Stimulated activated CD8-positive, alpha-beta memory T cell treated with anti-CD3 and anti-CD28 coated beads, Interleukin-7, amount 100 ng/mL, for 48 hours (primary cell): ENCODE data around the gene SLC49A4.

Experiments used
- DNase-seq, 2 donors: peaks; one replicate each; pipeline ENCODE4 v3.0.0-alpha.2; 2020; ENCODE audit warnings: low read depth in 1 of 2; ENCODE audit errors: extremely low read depth in 1 of 2

The SLC49A4 gene

DNA sequence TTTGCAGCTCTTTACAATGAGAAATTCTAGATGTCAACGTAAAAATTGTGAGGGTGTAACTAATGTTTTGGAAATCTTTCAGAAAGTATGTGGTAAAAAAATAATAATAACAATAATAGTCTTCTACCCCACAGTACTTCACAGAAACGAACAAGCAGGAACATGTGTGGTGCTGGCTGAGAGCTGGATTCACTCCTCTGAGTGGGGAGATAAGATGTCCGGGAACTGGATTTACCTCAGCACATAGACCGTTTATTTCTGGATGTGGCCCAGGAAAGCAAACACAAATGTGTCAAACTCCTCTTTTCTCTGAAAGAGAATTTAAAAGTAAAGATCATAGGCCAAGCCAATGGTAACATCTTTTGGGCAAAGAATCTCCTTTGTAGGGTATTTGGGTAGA is 103.4 kb downstream of the SLC49A4 start:
- DNase-seq, result no peak

DNA sequence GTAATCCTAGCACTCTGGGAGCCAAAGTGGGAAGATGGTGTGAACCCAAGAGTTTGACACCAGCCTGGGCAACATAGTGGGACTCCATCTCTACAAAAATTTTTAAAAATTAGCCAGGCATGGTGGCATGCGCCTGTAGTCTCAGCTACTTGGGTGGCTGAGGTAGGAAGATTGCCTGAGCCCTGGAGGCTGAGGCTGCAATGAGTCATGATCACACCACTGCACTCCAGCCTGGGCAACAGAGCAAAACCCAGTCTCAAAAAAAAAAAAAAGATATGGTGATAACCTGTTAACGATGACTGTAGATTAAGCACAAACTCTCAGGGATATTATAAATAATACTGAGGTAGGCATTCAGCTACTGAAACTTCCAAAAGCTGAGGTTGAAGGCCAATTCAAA is 107.5 kb downstream of the SLC49A4 start:
- DNase-seq, result no peak

DNA sequence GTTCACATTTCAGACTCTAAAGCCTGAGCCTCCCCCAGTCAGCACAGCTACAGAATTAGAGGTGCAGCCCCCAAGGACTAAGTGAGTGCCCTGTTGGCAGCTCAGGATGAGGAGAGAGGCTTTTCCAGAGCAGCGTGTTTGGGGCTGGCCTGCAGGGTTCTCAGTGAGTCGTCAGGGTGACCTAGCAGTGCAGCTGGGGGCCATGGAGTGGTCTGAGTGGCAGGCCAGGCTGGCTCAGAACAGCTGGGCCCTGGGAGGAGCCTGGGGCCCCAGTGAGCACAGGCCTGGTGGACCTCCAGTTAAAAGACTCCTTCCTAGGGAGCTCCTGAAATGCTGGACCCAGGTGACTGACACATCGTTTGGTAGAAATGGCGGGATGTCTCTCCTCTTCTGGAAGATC is 108.3 kb downstream of the SLC49A4 start:
- no peak for DNase-seq

DNA sequence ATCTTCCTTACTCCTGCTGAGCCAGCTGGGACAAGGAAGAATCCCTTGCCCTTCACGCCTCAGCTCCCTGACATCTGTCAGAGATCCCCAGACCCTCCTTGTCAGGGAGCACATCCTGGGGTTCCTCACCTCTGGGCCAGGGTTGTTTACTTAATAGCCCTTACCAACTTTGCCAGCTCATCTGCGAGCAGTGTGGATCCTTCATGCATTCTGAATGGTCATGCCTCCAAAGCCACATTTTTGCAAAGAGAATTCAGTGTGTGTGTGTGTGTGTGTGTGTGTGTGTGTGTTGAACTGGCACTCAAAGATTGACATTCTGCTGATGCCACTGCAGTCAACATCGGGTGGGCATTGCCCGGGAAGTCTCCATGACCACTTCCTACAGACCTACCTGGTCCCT is 112.6 kb downstream of the SLC49A4 start:
- no peak for DNase-seq

DNA sequence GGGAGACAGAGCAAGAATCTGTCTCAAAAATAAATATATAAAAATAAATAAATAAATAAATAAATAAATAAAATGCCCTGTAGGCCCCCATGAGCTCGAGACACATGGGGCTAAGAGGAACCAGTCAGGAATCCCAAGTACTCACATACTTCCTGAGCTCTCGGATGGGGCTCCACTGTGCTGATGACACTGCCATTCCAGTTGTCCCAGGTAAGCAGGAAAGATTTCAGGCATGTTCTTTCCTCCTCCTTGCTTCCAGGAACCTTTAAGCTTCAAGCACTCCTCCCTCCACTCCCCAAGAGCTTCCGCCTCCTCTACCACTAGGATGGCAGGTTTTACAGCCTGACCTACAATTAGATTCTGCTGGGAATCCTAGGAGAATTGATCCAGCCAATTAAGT is 113.4 kb downstream of the SLC49A4 start:
- DNase-seq, result no peak

DNA sequence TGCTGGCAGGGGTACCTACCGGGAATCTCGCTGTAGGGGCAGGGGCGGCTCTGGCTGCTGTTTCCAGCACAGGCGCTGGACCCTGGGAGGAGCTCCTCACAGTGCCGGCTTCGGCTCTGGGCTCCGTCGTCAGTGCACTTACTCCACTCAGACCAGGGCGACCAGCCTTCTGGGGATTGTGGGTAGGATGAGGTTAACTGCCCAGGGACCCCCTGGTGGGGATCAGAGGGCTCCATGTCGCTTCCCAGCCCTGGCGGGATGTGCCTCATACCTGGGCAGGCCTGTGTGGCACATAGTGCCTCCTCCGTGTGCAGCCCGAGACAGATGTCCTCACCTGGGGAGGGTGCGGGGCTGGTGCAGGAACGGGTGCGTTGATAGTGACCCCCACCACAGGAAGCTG is 117.0 kb downstream of the SLC49A4 start:
- DNase-seq, result no peak

DNA sequence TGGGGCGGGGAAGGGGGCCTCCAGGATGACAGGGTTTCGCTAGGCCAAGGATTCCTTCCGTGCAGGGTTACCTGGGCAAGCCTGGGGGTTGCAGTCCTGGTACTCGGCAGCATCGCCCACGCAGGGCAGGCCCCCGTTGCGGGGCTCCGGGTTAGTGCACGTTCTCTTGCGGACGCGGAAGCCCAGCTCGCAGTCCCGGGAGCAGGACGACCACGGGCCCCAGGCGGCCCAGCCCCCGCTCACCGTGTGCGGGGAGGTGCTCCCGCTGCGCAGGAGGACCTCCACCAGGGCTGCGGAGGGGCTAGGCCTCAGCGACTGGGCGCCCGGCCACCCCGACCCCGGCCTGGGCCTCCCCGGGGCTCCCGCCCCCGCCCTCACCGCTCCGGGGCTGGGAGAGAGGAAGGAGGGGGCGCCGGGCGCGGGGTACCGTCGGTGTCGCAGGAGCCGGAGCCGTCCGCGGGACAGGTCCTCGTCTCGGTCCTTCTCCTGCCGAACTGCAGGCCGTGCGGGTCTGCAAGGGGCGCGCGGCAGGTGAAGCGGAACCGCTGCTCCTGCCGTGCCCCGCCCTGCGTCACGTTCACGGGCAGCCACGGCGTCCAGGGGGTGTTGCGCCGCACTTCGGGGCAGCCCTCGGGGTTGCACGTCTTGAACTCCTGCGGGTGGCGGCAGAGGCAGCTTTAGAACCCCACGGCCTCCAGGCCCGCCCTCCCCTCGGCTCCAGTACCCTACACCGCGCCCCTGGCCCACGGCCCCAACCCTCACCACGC is 118.1 kb downstream of the SLC49A4 start:
- no peak for DNase-seq

DNA sequence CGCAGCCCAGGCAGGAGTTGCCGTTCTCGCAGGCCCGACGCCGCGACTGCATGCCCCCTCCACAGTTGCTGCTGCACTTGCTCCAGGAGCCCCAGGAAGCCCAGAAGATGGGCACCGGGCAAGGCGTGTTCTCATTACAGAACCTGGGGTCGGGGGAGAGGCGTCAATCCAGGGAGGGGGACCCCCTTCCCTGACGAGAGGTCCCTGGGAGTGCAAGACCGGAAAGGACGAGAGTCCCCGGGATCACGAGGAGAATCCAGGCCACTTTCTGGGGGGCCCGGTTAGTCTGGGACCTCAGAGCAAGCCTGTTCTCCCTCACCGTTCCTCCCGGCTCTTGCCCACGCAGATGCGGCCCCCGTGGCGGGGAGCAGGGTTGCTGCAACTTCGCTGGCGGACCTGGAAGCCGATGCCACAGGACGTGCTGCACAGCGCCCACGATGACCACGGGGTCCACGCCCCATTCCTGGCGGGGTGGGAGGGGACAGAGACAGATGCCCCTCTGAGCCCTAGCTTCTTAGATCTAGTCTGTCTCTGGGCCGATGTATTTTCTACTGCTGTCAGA is 118.8 kb downstream of the SLC49A4 start:
- DNase-seq, result no peak

DNA sequence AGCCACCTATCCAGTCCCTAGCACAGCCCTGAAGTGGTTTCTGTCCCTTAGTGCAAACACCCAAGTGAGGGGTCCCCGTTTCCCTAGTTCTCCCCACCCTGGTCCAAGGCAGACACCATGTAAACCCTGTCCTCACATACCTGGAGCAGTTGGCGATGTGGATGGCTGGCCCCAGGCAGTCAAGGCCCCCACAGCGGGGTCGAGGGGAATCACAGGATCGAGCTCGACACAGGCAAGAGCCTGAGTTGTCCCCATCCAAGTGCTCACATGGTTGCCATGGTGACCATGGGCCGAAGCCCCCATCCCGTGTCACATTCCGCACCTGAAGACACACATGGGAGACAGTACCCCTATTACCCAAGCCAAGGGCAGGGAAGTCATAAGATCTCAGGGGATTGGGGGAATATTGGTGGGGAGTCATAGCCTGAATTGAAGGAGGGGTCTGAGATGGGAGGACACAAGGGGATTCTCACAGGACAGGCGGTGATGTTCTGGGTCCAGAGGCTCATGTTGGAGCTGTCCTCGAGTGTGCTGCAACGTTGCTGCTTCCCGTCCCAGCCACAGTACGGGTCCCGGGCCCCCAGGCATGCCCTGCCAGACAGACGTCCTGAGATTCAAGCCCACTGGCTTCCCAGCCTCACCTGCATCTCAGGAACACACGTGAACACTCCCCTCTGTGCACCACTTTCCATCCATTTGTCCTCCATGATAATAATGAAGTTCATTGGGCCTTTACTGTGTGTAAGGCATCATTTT is 120.6 kb downstream of the SLC49A4 start:
- DNase-seq, result no peak

DNA sequence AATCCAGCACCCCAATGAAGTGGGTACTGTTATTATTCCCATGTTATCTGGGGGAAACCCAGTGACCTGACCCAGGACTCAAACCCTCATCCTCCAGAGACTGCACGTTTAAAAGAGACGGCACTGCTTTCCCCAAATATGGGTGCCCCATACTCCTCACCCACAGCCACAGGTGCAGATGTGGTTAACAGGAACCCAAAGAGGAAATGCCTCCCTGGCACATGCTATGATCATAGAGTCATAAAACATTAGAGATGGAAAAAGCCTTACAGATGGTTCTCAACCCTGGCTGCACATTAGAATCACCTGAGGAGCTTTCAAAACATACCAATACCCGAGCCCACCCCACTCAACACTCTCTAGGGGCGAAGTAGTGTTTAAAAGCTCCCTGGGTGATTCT is 121.2 kb downstream of the SLC49A4 start:
- DNase-seq, result no peak

DNA sequence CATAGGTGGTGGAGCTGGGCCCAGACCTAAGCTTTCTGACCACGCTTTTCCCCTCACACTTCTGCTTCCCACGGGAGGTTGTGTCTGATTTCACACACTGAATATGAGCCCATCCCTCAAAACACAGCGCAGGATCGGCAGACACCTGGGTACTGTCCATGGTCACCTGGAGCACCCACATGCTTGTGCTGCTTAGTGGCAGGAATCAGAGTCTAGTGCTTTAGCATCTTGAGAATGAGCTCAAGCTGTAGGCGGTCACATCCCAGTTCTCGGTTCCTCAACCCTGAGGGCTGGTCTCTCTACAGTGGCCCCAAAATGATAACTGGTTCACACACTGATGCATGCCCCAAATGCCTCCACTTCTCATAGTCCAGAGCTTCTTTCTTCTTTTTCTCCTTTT is 121.7 kb downstream of the SLC49A4 start:
- DNase-seq, result no peak

DNA sequence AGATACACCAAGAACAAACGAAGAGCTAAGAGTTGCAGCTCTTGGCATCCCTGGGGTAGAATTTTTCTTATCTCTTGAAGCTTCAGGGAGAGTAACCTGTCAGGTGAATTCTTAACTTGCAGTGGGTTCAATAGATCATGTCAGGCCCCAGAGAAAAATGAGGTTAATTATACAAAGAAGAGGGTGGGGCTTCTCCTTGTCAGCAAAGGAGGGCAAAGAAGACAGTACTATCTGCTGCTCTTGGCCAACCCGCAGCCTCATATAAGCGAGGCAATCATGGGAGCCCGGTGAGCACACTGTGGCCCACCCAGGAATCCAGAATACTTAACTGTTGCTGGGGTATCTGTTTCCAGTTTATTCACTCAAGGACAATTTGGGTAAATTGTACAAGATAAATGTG is 122.5 kb downstream of the SLC49A4 start:
- DNase-seq, result no peak

DNA sequence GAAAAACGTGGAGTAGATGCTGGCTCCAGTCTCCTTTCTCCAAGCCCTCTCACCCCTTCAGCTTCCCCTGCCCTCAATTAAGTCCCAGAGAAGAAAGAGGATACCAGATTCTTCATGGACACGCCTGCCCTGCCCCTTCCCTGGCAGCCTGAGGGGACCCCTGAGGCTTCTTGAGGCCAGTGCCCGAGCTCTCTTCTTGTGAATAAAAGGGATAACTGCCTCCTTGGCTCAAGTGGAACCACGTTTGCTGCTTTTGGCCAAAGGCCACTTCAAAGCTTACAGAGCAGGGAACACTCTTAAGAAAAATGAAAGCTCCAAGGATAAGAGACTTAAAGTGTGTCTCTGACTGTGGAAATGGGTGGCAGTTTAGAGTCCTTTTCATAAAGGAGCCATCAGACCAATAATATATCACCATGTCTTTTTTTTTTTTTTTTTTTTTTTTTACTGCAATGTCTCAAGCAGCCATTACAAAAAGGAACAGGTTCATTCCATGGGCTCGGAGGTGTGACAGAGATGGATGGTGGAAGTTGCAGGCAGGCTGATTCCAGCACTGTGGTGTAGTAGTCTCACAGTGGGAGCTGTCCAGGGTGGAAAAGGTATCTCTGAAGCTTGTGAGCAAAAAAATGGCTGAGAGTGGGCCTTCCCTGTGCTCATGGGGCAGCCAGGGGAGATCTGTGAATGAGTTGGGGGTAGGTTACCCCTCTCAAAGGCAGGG is 123.9 kb downstream of the SLC49A4 start:
- DNase-seq, result no peak

DNA sequence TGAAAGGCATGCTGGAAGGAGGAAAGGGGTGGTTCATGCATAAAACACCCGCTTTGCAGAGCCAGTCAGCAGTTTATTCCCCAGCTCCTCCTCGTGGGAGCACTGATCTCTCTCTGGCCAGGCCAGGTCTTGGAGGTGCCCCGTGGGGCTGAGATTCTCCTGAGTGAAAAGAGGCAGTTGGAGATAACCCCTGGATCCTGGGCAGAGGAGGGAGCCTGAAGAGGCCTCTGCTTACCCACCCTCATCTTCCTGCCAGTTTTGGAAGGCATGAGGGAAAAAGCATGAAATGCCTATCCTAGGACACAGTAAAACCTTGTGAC is 124.4 kb downstream of the SLC49A4 start:
- DNase-seq, result no peak

DNA sequence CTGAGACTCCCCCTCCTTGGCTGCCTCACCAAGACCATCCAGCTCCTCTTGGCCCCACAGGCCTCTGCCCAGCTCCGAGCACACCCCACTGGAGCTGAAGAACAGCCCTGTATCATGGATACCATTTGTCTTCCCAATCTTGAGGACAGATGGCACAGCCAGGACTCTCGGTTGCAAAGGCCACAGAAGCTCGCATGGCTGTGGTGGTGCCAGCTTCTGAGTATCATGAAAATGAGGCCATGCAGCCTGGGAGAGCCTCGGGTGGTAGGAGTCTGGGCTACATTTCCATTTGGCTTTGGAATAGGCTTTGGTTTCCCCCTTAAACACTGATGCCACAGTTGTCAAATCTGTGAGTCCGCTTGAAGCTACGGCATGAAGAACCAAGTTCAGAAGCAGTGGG is 126.1 kb downstream of the SLC49A4 start:
- DNase-seq, result no peak

DNA sequence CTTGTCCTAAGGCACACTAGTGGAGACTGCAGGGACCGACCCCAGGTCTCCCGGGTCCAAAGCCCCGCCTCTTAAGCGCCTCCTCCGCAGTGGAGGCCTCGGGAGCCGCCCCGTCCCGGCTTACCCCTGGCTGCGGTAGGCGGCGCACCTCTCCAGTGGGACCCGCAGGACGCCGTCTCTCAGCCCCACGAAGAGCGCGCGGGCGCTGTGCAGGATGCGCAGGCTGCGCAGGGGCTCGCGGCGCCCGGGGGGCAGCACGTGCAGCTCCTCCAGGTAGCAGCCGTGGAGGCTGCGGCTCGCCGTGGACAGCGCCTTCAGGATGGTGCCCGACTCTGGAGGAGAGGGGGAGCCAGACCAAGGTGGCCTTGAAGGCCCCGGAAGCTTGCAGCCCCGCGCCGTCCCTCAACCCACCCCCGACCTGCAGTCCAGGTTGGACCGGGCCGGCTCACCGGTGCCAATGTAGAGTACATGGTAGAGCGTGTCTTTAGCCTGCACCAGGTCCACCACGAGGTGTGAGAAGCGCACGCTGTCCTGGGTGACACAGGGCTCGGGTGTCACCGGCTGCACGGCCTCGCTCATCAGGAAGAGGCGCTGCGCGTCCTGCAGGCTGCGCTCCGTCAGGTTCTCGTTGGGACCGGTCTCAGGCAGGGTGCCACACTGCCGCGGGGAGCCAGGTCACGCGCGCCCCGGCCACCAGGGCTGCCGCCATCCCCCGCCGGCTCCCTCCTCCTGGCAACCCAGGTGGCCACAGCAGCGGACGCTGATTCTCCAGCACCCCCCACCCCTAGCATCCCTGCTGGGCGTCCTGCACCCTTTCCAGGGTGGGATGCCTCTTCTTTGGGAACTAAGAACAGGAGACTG is 127.2 kb downstream of the SLC49A4 start:
- peak in 1 of 2 donors; percentile 14 for DNase-seq

DNA sequence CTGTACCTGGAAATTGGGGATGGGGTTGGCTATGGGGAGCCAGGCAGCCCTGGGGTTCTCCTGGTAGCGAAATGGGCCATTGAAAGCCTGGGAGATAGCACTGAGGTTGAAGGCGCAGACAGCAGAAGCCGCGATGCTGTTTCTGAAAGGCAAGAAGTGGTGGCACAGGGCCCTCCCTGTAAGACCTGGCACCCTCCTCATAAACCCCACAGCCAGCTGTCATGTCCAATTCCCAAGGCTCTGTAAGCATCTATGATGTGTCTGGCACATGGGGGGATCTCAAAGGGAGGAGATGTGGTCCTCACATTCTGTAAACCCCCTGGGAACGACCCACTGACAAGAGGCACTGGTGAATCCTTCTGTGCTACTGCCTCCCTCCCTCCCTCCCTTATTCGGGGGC is 128.7 kb downstream of the SLC49A4 start:
- no peak for DNase-seq

DNA sequence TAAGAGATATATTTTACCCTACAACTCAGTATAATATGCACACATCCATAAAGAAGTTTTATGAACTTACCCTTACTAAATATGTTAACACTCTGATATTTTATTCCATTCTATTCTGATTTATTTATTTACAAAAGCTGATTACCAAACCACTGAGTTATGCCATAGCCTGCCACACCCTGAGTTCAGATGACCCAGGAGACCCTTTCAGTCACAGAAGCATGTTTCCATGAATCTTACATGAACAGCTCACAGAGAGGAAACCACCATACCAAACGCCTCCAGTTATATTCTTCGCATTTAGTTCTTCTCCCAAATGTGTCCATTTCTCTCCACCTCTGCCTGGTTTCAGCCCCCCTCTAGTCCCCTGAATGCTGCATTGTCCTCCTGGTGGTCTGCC is 129.2 kb downstream of the SLC49A4 start:
- no peak for DNase-seq

DNA sequence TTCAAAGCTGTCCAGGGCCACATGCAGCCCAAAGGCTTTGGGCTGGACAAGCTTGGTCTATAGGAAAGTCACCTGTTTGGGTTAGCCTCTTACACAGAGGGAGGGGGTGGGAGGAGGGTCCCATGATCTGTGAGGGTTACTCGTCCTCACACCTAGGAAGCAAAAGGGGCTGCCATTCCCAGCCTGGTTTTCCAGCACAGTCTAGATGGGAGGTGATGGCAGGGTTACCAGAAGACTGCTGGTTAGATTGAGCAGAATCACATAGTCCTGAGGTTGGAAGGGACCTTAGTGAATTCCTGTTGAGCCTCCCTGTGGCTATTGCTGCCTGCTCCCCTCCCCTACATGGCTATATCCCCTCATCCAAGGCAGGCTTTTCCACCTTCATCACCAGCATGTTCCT is 130.9 kb downstream of the SLC49A4 start:
- no peak for DNase-seq

DNA sequence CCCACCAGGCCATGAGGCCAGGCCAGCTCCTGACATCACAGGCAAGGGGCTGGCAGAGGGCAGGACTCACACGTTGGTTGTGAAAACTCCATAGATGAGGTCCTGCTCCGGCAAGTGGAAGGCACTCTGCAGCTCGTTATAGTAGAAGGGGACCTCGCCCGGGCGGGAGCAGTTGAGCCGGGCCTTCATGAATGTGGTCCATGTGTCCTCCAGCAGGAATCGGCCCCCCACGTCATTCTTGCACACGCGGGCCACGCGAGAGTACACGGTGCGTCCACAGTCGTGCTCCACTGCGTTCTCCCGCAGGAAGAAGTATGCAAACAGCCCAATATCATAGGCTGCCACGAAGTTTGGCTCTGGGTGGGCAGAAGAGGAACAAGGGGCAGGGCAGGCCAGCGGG is 131.5 kb downstream of the SLC49A4 start:
- DNase-seq, result no peak

DNA sequence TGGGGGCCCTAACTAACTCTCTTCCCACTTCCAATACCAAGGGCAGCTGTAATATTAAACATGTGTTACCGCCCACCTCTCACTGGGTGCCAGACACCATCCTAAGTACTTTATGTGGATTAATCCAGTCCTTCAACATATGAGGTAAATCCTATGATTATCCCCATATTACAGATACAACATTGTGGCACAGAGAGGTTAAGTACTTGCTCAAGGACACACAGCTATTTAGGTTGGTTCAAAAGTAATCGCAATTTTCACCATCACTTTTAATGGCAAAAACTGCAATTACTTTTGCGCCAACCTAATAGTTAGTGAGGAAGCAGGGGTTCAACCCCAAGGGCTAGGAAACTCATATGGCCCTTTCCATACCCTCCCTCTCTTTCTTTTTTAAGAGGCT is 131.9 kb downstream of the SLC49A4 start:
- no peak for DNase-seq
